ENCODE measurements around the gene UBL5.

- no peak for TF ChIP-seq TAF1 (IDR thresholded peaks at IDR 0.05; ENCODE audit: low read depth, low read length)
- no peak for TF ChIP-seq PAX5 (IDR thresholded peaks at IDR 0.05; ENCODE audit: insufficient read depth, low read length, severe bottlenecking)
- TF ChIP-seq SPI1 (IDR thresholded peaks at IDR 0.05; ENCODE audit: low read depth, low read length), result no peak
- TF ChIP-seq POLR2AphosphoS5 (IDR thresholded peaks at IDR 0.05; ENCODE audit: low read depth, low read length), result no peak
These were observed 28.6 kb upstream of the UBL5 start for GRCh38 chr19:9799162-9799561.

All from GM12891 (cell line).